GM21825 (cell line): ENCODE data around the gene AFF2.

Experiments
- ATAC-seq: cut with Tn5 transposase; IDR thresholded peaks from one replicate; pipeline ENCODE4 v1.9.1; 2021; ENCODE audit warnings: mild to moderate bottlenecking, moderate library complexity; ENCODE audit not compliant: unreplicated experiment

The AFF2 gene

GRCh38 chrX:148991502-148991901, 491.1 kb downstream of the AFF2 start:
- no peak for ATAC-seq

- no peak for ATAC-seq
Measured at GRCh38 chrX:148995661-148996060, 495.2 kb downstream of the AFF2 start.

GRCh38 chrX:149002320-149002719, 501.9 kb downstream of the AFF2 start:
- no peak for ATAC-seq

- no peak for ATAC-seq
Measured at GRCh38 chrX:149003863-149004660, 503.6 kb downstream of the AFF2 start.

- ATAC-seq: no peak
Measured at GRCh38 chrX:149004936-149005335, 504.5 kb downstream of the AFF2 start.

- no peak for ATAC-seq
Measured at GRCh38 chrX:149006235-149006634, 505.8 kb downstream of the AFF2 start.

GRCh38 chrX:149007423-149007822, 507.0 kb downstream of the AFF2 start:
- no peak for ATAC-seq

GRCh38 chrX:149010013-149010852, 509.8 kb downstream of the AFF2 start:
- no peak for ATAC-seq

GRCh38 chrX:149010853-149011224, 510.4 kb downstream of the AFF2 start:
- no peak for ATAC-seq

GRCh38 chrX:149013081-149013480, 512.7 kb downstream of the AFF2 start:
- ATAC-seq: no peak

- no peak for ATAC-seq
Measured at GRCh38 chrX:149021159-149021558, 520.7 kb downstream of the AFF2 start.

GRCh38 chrX:149022485-149022884, 522.1 kb downstream of the AFF2 start:
- no peak for ATAC-seq

- ATAC-seq: no peak
Measured at GRCh38 chrX:149032449-149032848, 532.0 kb downstream of the AFF2 start.

- ATAC-seq: no peak
Measured at GRCh38 chrX:149036086-149036485, 535.7 kb downstream of the AFF2 start.

GRCh38 chrX:149037281-149037870, 537.0 kb downstream of the AFF2 start:
- ATAC-seq: no peak

GRCh38 chrX:149039057-149039456, 538.6 kb downstream of the AFF2 start:
- no peak for ATAC-seq

GRCh38 chrX:149040873-149041535, 540.6 kb downstream of the AFF2 start:
- ATAC-seq: no peak

GRCh38 chrX:149043401-149043800, 543.0 kb downstream of the AFF2 start:
- no peak for ATAC-seq

- ATAC-seq: no peak
Measured at GRCh38 chrX:149044471-149044870, 544.1 kb downstream of the AFF2 start.

- ATAC-seq: no peak
Measured at GRCh38 chrX:149045645-149046210, 545.3 kb downstream of the AFF2 start.
